ENCODE results near the gene DDT.
"Not testable (repeated sequence)": the region's sequence is repeated elsewhere in the genome, so short reads cannot be mapped to it uniquely, and the experiment has no call there.

DNA sequence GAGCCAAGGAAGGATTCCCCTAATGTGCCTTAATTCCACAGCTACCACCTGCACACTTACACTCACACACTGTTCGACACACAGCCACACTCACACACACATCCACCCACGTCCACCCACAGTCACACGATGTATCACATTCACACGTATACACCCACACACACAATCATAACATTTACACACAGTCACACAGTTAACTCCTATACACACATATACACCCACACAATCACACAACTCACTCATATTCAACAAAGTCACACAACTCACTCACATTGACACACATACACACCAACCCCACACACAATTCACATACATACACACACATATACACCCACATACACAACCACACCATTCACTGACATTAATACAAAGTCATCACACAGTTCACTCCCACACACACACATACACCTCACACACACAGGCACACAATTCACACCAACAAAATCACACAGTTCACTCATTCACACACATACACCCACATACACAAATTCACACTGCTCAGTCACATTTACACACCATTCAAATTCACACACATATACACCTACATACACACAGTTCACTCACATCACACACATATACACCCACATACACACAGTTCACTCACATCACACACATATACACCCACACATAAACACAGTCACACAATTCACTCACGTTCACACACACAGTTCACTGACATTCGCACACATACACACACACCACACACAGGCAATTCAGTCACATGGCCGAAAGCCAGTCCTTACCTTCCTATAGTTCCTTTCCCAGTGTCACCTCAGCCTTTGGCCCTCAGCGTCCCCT lies 19.8 kb downstream of the DDT start:
- TF ChIP-seq, protein P1, sequence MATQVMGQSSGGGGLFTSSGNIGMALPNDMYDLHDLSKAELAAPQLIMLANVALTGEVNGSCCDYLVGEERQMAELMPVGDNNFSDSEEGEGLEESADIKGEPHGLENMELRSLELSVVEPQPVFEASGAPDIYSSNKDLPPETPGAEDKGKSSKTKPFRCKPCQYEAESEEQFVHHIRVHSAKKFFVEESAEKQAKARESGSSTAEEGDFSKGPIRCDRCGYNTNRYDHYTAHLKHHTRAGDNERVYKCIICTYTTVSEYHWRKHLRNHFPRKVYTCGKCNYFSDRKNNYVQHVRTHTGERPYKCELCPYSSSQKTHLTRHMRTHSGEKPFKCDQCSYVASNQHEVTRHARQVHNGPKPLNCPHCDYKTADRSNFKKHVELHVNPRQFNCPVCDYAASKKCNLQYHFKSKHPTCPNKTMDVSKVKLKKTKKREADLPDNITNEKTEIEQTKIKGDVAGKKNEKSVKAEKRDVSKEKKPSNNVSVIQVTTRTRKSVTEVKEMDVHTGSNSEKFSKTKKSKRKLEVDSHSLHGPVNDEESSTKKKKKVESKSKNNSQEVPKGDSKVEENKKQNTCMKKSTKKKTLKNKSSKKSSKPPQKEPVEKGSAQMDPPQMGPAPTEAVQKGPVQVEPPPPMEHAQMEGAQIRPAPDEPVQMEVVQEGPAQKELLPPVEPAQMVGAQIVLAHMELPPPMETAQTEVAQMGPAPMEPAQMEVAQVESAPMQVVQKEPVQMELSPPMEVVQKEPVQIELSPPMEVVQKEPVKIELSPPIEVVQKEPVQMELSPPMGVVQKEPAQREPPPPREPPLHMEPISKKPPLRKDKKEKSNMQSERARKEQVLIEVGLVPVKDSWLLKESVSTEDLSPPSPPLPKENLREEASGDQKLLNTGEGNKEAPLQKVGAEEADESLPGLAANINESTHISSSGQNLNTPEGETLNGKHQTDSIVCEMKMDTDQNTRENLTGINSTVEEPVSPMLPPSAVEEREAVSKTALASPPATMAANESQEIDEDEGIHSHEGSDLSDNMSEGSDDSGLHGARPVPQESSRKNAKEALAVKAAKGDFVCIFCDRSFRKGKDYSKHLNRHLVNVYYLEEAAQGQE (IDR thresholded peaks at IDR 0.05; ENCODE audit: low read depth, low read length): not testable (repeated sequence)
- TF ChIP-seq, protein P2, sequence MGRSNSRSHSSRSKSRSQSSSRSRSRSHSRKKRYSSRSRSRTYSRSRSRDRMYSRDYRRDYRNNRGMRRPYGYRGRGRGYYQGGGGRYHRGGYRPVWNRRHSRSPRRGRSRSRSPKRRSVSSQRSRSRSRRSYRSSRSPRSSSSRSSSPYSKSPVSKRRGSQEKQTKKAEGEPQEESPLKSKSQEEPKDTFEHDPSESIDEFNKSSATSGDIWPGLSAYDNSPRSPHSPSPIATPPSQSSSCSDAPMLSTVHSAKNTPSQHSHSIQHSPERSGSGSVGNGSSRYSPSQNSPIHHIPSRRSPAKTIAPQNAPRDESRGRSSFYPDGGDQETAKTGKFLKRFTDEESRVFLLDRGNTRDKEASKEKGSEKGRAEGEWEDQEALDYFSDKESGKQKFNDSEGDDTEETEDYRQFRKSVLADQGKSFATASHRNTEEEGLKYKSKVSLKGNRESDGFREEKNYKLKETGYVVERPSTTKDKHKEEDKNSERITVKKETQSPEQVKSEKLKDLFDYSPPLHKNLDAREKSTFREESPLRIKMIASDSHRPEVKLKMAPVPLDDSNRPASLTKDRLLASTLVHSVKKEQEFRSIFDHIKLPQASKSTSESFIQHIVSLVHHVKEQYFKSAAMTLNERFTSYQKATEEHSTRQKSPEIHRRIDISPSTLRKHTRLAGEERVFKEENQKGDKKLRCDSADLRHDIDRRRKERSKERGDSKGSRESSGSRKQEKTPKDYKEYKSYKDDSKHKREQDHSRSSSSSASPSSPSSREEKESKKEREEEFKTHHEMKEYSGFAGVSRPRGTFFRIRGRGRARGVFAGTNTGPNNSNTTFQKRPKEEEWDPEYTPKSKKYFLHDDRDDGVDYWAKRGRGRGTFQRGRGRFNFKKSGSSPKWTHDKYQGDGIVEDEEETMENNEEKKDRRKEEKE (IDR thresholded peaks at IDR 0.05): not testable (repeated sequence)
- TF ChIP-seq SUZ12 (IDR thresholded peaks at IDR 0.05; ENCODE audit: unreplicated experiment): not testable (repeated sequence)

All from GM12878 (cell line).